ENCODE data around the gene DSG4.

DNA sequence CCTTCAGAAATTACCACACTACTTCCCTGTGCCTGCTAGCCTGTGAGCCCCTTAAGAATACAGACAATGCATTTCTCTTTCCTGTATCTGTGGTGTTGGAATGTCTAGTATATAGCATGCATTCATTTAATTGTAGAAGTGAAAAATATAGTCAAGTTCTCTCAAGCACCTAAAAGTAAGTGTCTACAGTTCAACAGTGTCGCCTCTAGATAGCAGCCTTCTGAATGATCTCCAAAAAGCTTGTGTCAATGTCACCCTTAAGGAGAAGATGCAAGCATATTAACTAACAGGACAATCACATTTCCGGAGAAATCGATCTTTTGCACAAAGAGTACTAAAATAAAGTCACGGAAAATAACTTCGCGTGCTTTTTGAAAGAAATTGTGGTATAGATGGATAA is 43.5 kb downstream of the DSG4 start:
- TF ChIP-seq, protein P1, sequence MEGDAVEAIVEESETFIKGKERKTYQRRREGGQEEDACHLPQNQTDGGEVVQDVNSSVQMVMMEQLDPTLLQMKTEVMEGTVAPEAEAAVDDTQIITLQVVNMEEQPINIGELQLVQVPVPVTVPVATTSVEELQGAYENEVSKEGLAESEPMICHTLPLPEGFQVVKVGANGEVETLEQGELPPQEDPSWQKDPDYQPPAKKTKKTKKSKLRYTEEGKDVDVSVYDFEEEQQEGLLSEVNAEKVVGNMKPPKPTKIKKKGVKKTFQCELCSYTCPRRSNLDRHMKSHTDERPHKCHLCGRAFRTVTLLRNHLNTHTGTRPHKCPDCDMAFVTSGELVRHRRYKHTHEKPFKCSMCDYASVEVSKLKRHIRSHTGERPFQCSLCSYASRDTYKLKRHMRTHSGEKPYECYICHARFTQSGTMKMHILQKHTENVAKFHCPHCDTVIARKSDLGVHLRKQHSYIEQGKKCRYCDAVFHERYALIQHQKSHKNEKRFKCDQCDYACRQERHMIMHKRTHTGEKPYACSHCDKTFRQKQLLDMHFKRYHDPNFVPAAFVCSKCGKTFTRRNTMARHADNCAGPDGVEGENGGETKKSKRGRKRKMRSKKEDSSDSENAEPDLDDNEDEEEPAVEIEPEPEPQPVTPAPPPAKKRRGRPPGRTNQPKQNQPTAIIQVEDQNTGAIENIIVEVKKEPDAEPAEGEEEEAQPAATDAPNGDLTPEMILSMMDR (IDR thresholded peaks at IDR 0.05; ENCODE audit: borderline replicate concordance, extremely low read depth, low read length, poor library complexity, severe bottlenecking) = no peak
- no peak for TF ChIP-seq EZH2 (IDR thresholded peaks at IDR 0.05; ENCODE audit: borderline replicate concordance, low read depth, low read length, severe bottlenecking)
